ENCODE results near the gene F2RL1.
A peak's percentile ranks its signal among the peaks of the same experiment; 100 is the strongest.
"Not testable (repeated sequence)": the region's sequence is repeated elsewhere in the genome, so short reads cannot be mapped to it uniquely, and the experiment has no call there.

The F2RL1 gene

GRCh38 chr5:76791461-76791860 lies 27.4 kb upstream of the F2RL1 start:
- Mint-ChIP-seq H3K9me3 (no peaks in the 10 kb centered on the region), H3K27ac (peak overlapping the region in 1 of 2 donors; percentile 68), H3K27me3 (no peaks in the 10 kb centered on the region), H3K4me3 (no peak overlapping the region), H3K4me1 (ENCODE audit: low read depth in 2 of 2) (peaks cover 0 to 14% of the 10 kb centered on the region in 2 donors), H3K36me3 (ENCODE audit: insufficient read depth) (no peaks in the 10 kb centered on the region)
- DNase-seq (no peak), ATAC-seq (replicated peaks) (no peak)

GRCh38 chr5:76794871-76795270 lies 24.0 kb upstream of the F2RL1 start:
- H3K27ac Mint-ChIP-seq, result no peak overlapping the region
- no peaks in the 10 kb centered on the region for H3K9me3 Mint-ChIP-seq
- H3K27me3 Mint-ChIP-seq, result peaks cover 0 to 4% of the 10 kb centered on the region in 2 donors
- peaks cover 0 to 12% of the 10 kb centered on the region in 2 donors for H3K4me1 Mint-ChIP-seq (ENCODE audit: low read depth in 2 of 2)
- H3K36me3 Mint-ChIP-seq (ENCODE audit: insufficient read depth), result no peaks in the 10 kb centered on the region
- H3K4me3 Mint-ChIP-seq, result no peak overlapping the region
- ATAC-seq (replicated peaks) (no peak), DNase-seq (no peak)

DNA sequence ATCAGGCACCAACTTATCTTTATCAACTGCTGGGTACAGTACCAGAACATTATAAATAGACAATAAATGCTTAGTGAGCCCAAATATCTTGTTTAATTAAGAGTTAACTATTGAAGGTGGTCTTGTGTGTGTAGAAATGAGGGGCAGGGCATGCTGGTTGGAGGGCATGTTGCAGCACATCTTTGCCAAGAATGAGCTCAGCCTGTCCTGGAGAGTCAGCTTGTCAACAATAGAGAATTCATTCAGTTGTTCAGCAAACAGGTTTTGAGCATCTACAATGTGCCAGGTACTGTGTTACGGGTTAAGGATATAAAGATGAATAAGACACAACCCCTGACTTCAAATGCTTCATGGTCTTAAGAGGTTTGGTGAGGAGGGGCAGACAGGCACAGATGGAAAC lies 19.2 kb upstream of the F2RL1 start:
- no peaks in the 10 kb centered on the region for H3K4me1 Mint-ChIP-seq (ENCODE audit: low read depth in 2 of 2)
- no peak for DNase-seq
- no peaks in the 10 kb centered on the region for H3K36me3 Mint-ChIP-seq (ENCODE audit: insufficient read depth)
- H3K9me3 Mint-ChIP-seq, result no peaks in the 10 kb centered on the region
- no peak for ATAC-seq (replicated peaks)
- H3K27ac Mint-ChIP-seq, result no peak overlapping the region
- no peak overlapping the region for H3K4me3 Mint-ChIP-seq
- H3K27me3 Mint-ChIP-seq, result peaks cover 25 to 36% of the 10 kb centered on the region in 2 donors

GRCh38 chr5:76800579-76800978 lies 18.3 kb upstream of the F2RL1 start:
- no peaks in the 10 kb centered on the region for H3K4me1 Mint-ChIP-seq (ENCODE audit: low read depth in 2 of 2)
- peaks cover 25 to 36% of the 10 kb centered on the region in 2 donors for H3K27me3 Mint-ChIP-seq
- H3K9me3 Mint-ChIP-seq, result no peaks in the 10 kb centered on the region
- no peaks in the 10 kb centered on the region for H3K36me3 Mint-ChIP-seq (ENCODE audit: insufficient read depth)
- H3K4me3 Mint-ChIP-seq, result no peak overlapping the region
- ATAC-seq (replicated peaks) (no peak), DNase-seq (no peak)
- H3K27ac Mint-ChIP-seq, result no peak overlapping the region

GRCh38 chr5:76801159-76801802 lies 17.5 kb upstream of the F2RL1 start:
- no peak for DNase-seq
- no peaks in the 10 kb centered on the region for H3K9me3 Mint-ChIP-seq
- no peaks in the 10 kb centered on the region for H3K36me3 Mint-ChIP-seq (ENCODE audit: insufficient read depth)
- no peak for ATAC-seq (replicated peaks)
- H3K27ac Mint-ChIP-seq, result no peak overlapping the region
- H3K4me3 Mint-ChIP-seq, result no peak overlapping the region
- no peaks in the 10 kb centered on the region for H3K4me1 Mint-ChIP-seq (ENCODE audit: low read depth in 2 of 2)
- H3K27me3 Mint-ChIP-seq, result peaks cover 25 to 36% of the 10 kb centered on the region in 2 donors

DNA sequence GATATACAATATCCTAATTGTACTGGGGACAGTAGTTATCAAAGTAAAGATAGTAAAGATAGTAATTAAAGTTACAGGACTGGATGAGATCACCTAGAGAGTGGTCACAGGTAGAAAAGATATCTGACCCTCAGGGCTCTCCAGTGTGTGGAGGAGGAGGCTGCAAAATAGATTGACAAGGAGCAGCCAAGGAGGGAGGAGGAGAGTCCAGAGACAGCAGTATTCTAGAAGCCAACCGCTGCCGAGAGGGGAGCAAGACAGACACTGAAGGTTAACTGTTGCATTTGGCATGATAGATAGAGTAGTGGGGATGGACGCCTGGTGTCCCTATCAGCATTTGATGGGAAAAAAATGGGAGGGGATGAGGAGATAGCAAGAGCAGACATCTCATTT lies 17.0 kb upstream of the F2RL1 start:
- DNase-seq (no peak), ATAC-seq (replicated peaks) (no peak)
- Mint-ChIP-seq H3K4me1 (ENCODE audit: low read depth in 2 of 2) (no peaks in the 10 kb centered on the region), H3K9me3 (no peaks in the 10 kb centered on the region), H3K27me3 (peaks cover 25 to 36% of the 10 kb centered on the region in 2 donors), H3K4me3 (no peak overlapping the region), H3K27ac (no peak overlapping the region), H3K36me3 (ENCODE audit: insufficient read depth) (no peaks in the 10 kb centered on the region)

DNA sequence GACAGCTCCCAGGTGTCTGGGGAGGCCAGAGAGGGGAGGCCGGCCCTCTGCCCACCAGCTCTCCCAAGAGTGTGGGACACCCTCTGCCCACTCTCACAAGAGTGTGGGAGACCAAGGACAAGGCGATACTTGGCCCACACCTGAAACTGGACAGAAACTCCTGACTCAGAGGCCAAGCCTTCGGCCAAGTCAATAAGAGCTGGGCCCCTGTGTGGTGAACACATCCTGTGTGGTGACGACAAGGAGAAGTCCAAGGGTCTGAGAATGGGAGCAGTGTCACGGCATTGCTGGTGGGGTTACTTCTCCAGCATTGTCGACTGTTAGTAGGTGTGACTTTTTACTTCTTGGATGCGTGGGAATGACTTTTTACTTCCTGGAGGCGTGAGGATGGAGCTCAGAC lies 14.6 kb upstream of the F2RL1 start:
- Mint-ChIP-seq H3K4me3 (no peak overlapping the region), H3K9me3 (no peaks in the 10 kb centered on the region), H3K27me3 (peaks cover 25 to 36% of the 10 kb centered on the region in 2 donors), H3K27ac (no peak overlapping the region), H3K4me1 (ENCODE audit: low read depth in 2 of 2) (no peaks in the 10 kb centered on the region), H3K36me3 (ENCODE audit: insufficient read depth) (no peaks in the 10 kb centered on the region)
- ATAC-seq (replicated peaks), result no peak
- no peak for DNase-seq

DNA sequence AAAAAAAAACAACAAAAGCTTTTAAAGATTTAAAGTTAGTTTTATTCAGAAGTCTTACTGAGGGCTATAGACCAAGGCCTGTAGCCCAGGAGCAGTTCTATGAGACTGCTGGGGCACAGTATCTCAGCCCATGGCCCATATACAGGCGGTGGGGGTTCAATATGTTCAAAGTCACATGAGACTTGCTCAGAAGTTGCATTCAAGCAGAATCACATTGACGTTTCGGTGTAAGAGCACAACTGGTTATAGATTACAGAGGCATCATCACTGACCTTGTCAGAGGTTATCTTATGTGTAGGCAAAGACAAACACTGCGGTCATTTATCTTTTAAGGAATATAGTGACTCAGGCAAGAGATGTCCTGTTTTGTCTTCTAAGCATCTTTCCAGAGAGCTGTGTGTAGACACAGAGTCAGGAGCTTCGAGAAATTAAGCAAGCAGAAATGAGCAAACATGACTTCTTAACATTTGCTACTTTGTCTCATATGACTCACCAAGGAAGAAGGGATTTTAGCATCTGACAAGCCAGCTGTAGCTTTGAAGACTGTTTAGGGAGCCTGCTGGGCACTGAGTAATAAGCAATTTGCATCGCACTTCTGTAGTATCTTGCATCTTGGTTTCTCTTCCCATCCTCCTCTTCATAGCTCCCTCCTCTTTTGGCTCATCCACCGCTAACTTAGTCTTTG lies 12.9 kb upstream of the F2RL1 start:
- Mint-ChIP-seq H3K9me3 (no peaks in the 10 kb centered on the region), H3K4me3 (no peak overlapping the region), H3K27me3 (peaks cover 24% of the 10 kb centered on the region in 2 donors), H3K4me1 (ENCODE audit: low read depth in 2 of 2) (no peaks in the 10 kb centered on the region), H3K36me3 (ENCODE audit: insufficient read depth) (no peaks in the 10 kb centered on the region), H3K27ac (no peak overlapping the region)
- ATAC-seq (replicated peaks) (no peak), DNase-seq (no peak)

- ATAC-seq (replicated peaks), result no peak
- Mint-ChIP-seq H3K27me3 (peaks cover 10 to 11% of the 10 kb centered on the region in 2 donors), H3K27ac (no peak overlapping the region), H3K9me3 (no peaks in the 10 kb centered on the region), H3K4me3 (no peak overlapping the region), H3K36me3 (ENCODE audit: insufficient read depth) (no peaks in the 10 kb centered on the region), H3K4me1 (ENCODE audit: low read depth in 2 of 2) (no peaks in the 10 kb centered on the region)
- no peak for DNase-seq
These were observed 11.5 kb upstream of the F2RL1 start for GRCh38 chr5:76807296-76807695.

DNA sequence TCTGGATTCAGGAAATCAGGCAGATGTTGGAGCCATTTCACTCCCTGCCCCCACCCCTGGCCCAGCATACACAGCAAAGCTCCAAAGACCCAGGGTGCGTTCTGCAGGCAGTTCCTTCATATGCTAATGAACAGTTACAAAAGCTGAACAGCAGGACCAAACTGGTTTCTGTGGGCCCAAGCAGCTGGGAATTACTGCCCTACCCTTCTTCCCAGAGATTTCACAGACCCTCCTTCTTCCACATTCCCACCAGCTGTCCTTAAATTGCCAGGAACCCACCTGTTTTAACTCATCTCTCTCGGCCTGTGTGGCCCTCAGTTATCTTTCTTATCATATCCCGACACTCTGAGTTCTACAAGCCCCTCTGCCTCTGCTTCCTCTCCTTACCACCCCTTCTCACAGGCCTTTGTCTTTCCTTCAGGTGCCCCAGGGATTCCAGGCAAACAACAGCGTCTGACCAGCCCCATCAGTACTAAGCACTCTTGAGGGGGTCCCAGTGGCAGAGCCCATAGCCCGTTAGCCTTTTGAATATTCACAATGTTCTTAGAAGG lies 10.6 kb upstream of the F2RL1 start:
- ATAC-seq (replicated peaks) (no peak), DNase-seq (no peak)
- Mint-ChIP-seq H3K4me1 (ENCODE audit: low read depth in 2 of 2) (no peaks in the 10 kb centered on the region), H3K27ac (no peak overlapping the region), H3K4me3 (no peak overlapping the region), H3K36me3 (ENCODE audit: insufficient read depth) (no peaks in the 10 kb centered on the region), H3K9me3 (no peaks in the 10 kb centered on the region), H3K27me3 (peaks cover 3 to 4% of the 10 kb centered on the region in 2 donors)

DNA sequence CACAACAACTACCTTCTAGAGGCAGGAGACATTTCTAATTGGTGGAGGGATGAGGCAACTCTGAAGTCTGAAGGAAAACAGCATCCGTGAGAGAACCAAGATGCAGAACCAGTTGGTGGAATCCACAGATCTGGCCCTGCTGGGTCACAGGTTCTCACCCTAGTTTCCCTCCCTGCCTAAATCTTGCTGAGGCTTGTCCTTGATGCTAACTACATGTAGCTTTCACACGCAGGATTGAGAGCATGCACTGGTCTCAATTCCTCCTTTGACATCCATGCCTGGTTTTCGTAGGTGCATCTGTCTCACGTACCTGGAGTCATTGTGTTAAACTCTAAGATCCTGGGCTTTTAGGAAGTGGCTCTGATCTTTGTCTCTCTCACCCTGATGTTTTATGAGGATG lies 9.7 kb upstream of the F2RL1 start:
- ATAC-seq (replicated peaks) (no peak), DNase-seq (no peak)
- Mint-ChIP-seq H3K27ac (no peak overlapping the region), H3K4me3 (no peak overlapping the region), H3K36me3 (ENCODE audit: insufficient read depth) (no peaks in the 10 kb centered on the region), H3K27me3 (peaks cover 0 to 3% of the 10 kb centered on the region in 2 donors), H3K4me1 (ENCODE audit: low read depth in 2 of 2) (no peaks in the 10 kb centered on the region), H3K9me3 (no peaks in the 10 kb centered on the region)

DNA sequence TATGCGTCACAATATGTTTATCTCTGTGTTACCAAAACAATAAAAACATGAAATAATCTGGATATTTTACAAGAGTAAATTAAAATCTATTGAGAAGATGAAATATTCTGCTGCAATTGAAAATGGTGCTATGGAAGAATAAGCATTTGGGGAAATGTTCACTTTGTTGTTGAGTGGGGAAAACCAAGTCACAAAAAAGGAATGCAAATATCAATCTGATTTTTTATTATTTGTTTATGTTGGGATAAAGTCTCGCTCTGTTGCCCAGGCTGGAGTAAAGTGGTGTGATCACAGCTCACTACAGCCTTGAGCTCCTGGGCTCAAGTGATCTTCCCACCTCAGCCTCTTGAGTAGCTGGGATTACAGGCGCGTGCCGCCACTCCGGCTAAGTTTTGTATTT lies 8.6 kb upstream of the F2RL1 start:
- Mint-ChIP-seq H3K9me3 (no peaks in the 10 kb centered on the region), H3K27me3 (peaks cover 2 to 12% of the 10 kb centered on the region in 2 donors), H3K4me3 (no peak overlapping the region), H3K36me3 (ENCODE audit: insufficient read depth) (no peaks in the 10 kb centered on the region), H3K4me1 (ENCODE audit: low read depth in 2 of 2) (no peaks in the 10 kb centered on the region), H3K27ac (no peak overlapping the region)
- no peak for DNase-seq
- no peak for ATAC-seq (replicated peaks)

GRCh38 chr5:76811214-76811613 lies 7.6 kb upstream of the F2RL1 start:
- no peak overlapping the region for H3K4me3 Mint-ChIP-seq
- no peak overlapping the region for H3K27ac Mint-ChIP-seq

GRCh38 chr5:76812209-76812608 lies 6.6 kb upstream of the F2RL1 start:
- not testable (repeated sequence) for H3K27ac Mint-ChIP-seq; ATAC-seq (replicated peaks); H3K9me3 Mint-ChIP-seq; H3K36me3 Mint-ChIP-seq (ENCODE audit: insufficient read depth); H3K4me1 Mint-ChIP-seq (ENCODE audit: low read depth in 2 of 2); DNase-seq; H3K4me3 Mint-ChIP-seq
- peaks cover 16 to 31% of the 10 kb centered on the region in 2 donors for H3K27me3 Mint-ChIP-seq

More at GRCh38 chr5:76811214-76811613, 7.6 kb upstream of the F2RL1 start:
- Mint-ChIP-seq H3K9me3 (no peaks in the 10 kb centered on the region), H3K36me3 (ENCODE audit: insufficient read depth) (no peaks in the 10 kb centered on the region), H3K4me1 (ENCODE audit: low read depth in 2 of 2) (no peaks in the 10 kb centered on the region), H3K27me3 (peaks cover 9 to 22% of the 10 kb centered on the region in 2 donors)
- no peak for ATAC-seq (replicated peaks)
- no peak for DNase-seq
